Kidney epithelial cell (primary cell): ENCODE data around the gene ETV1. TPM values are rescaled to one million over a fixed set of nuclear protein-coding genes. Genes with fewer than 3 reads are reported as not detected.

Experiments
- DNase-seq: peaks from one replicate; pipeline ENCODE4 v3.0.0-alpha.2; 2010; ENCODE audit warnings: low read depth
- H3K27me3 ChIP-seq: 2 replicates; pipeline ENCODE4 v1.6.0; 2011; ENCODE audit warnings: low read length; ENCODE audit not compliant: control insufficient read depth, insufficient read depth
- H3K36me3 ChIP-seq: 2 replicates; pipeline ENCODE4 v1.5.1; 2011; ENCODE audit warnings: low read length; ENCODE audit not compliant: control insufficient read depth, insufficient read depth
- H3K4me3 ChIP-seq: 2 replicates; pipeline ENCODE4 v1.5.1; 2011; ENCODE audit warnings: low read depth, mild to moderate bottlenecking, control low read depth, low read length
- CTCF ChIP-seq: IDR thresholded peaks from 2 replicates; pipeline ENCODE4 v1.5.1; 2011; ENCODE audit warnings: mild to moderate bottlenecking, moderate library complexity, low read length, control low read depth, inconsistent platforms; ENCODE audit not compliant: insufficient read depth, poor library complexity, severe bottlenecking
- total RNA-seq: library from RNA; depleted of rRNA; stranded (reverse); fragments of >200 nt; gene quantifications from 2 replicates; pipeline ENCODE4 v1.2.3, GENCODE V29; 2015

The ETV1 gene
- total RNA-seq, 1 donor from 2014 or later: 6.1 TPM

DNA sequence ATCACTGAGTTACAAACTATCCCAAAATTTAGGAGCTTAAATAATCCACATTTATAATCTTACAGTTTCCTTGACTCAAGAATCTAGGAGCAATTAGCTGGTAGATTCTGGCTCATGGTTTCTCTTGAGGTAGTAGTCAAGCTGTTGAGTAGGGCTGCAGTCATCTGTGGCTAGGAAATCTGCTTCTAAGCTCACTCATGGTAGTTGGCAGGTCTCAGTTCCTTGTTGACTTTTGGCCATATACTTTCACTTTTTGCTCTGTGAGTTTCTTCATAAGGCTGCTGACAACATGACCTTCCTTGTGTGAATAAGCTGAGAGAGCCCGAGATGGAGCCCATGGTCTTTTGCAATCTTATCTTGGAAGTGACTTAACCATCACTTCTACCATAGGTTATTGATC lies 10.8 kb upstream of the ETV1 start:
- no peak for DNase-seq
- H3K4me3 ChIP-seq: no peak overlapping the region
- H3K36me3 ChIP-seq: no peaks in the 10 kb centered on the region
- no peaks in the 10 kb centered on the region for H3K27me3 ChIP-seq
- TF ChIP-seq CTCF: no peak

DNA sequence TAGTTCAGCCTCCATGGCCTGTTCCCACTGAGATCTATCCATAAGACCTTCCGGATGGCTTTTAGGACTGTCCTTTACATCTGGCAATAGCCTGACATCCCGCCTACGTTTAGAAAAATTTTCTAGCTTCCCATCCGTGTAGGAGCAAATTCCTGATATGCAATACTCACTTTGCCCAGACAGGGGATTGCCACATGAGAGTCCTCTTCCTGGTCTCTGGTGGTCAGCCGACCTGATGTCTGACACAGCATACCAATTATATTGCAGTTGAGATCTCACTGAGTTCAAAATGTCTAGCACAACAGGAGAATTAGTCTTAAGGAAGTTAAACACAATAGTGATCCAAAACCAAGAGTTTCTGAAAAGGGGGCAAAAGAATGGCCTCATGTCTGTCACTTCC lies 9.4 kb upstream of the ETV1 start:
- DNase-seq: no peak
- no peak overlapping the region for H3K4me3 ChIP-seq
- no peak for TF ChIP-seq CTCF
- H3K27me3 ChIP-seq: no peaks in the 10 kb centered on the region
- no peaks in the 10 kb centered on the region for H3K36me3 ChIP-seq

GRCh38 chr7:13992596-13992964 lies 3.1 kb upstream of the ETV1 start:
- DNase-seq: no peak
- no peak overlapping the region for H3K4me3 ChIP-seq
- no peak for TF ChIP-seq CTCF
- no peaks in the 10 kb centered on the region for H3K36me3 ChIP-seq
- no peaks in the 10 kb centered on the region for H3K27me3 ChIP-seq

DNA sequence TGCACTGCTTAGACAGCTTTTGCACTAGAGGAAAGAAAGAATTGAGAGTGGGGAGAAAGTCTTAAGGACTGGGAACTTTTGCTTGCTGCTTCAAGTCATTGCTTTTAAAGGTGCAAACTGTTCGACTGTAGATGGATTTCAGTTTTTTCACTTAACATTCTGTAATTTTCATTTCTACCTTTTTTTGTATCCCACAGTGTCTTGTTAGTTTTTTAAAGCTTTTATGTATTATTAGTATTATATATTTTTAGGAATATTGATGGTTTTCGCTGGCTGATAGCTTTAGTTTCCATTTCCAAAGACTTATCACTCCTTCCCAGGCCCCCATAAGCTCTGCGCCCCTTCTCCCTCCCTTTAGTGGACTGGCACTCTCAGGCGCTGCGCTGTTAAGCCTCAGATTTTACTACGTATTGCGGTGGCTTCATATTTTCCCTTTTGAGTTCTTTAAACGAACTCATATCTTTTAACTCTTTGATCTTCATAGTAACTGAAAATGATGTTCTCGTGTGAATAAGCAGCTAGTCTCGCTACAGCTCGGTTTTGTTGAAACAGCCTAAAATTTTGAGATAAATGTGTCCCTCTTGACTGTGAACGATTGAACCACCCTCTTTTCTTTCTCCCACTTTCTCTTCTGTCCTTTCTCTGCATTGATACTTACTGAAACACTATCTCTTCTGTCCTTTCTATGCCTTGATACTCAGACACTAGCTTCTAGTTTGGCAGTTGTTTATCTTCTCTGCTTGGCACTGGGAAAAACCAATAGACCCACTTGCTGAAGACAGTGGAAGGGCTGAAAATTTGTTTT lies 2.5 kb upstream of the ETV1 start:
- Histone ChIP-seq H3K27me3 (no peaks in the 10 kb centered on the region), H3K36me3 (no peaks in the 10 kb centered on the region), H3K4me3 (peak overlapping the region; percentile 19)
- no peak for TF ChIP-seq CTCF
- DNase-seq: no peak

DNA sequence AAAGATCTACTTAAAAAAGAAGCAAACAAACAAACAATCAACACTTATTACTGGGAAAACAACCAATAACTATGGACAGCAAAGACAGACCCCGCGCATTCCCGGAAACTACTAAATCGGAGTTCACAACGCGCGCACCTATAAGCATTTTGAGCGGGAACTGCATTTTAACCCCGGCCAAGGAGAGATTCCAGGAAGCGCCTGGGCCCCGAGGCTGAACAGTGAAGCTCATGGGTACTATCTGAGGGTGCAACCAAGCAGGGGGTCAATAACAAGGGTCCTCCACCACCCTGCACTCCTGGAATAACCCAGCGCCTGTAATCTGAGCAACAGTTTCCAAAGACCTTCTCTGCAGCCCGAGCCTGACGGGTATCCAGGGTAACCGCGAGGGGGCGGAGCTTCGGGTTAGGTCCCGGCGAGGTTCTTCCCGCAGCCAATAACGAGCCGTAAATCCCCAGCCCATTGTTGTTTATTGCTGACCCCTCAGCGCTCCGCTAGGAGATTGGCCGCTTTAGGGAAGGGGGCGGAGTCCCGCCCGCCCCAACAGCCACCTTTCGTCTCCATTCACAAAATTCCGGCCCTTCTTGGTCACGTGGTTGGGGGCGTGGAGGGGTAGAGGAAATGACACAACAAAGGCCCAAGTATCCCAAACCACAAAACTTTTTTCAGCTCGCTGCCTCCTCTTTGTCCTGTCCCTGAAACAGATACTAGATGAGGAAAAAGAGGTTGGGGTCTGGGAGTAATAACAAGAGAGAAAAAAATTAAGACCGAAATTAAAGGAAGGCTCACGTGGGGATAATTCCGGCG lies 1.7 kb upstream of the ETV1 start:
- Histone ChIP-seq H3K4me3 (peak overlapping the region; percentile 60), H3K36me3 (no peaks in the 10 kb centered on the region), H3K27me3 (no peaks in the 10 kb centered on the region)
- no peak for TF ChIP-seq CTCF
- DNase-seq: peak; percentile 94
